ENCODE results near the gene CPPED1.
"Not testable (repeated sequence)": the region's sequence is repeated elsewhere in the genome, so short reads cannot be mapped to it uniquely, and the experiment has no call there.

CPPED1 gene, protein sequence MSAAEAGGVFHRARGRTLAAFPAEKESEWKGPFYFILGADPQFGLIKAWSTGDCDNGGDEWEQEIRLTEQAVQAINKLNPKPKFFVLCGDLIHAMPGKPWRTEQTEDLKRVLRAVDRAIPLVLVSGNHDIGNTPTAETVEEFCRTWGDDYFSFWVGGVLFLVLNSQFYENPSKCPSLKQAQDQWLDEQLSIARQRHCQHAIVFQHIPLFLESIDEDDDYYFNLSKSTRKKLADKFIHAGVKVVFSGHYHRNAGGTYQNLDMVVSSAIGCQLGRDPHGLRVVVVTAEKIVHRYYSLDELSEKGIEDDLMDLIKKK

GRCh38 chr16:12803203-12804093 lies at the start of gene CPPED1:
Gene CPPED1 (minus strand): TSS chr16:12803887. CDS start chr16:12803776, 111 bp downstream.
- DNase-seq = peak; percentile 85 to 89

GRCh38 chr16:12850186-12850585 lies 46.5 kb upstream of the CPPED1 start:
- no peak for DNase-seq

- DNase-seq = no peak
Observed at GRCh38 chr16:12846592-12846991, 42.9 kb upstream of the CPPED1 start.

GRCh38 chr16:12845282-12845681 lies 41.6 kb upstream of the CPPED1 start:
- no peak for DNase-seq

DNA sequence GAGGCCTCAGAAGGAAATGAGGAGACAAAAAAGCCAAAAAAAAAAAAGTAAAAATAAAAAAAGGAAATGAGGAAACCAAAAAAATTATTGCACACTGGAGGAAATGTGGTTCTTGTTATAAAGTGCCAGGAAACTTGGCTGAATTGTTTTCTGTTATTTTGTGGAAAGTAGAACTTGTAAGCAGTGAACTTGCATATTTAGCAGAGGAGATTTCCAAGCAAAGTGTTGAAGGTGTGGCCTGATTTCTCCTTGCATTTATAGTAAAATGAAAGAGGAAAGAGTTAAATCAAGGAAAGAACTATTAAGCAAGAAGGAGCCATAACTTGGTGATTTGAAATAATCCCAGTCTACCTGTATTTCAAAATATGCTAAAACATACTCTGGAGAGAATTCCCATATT lies 34.1 kb upstream of the CPPED1 start:
- DNase-seq = no peak

GRCh38 chr16:12837291-12837690 lies 33.6 kb upstream of the CPPED1 start:
- no peak for DNase-seq

DNA sequence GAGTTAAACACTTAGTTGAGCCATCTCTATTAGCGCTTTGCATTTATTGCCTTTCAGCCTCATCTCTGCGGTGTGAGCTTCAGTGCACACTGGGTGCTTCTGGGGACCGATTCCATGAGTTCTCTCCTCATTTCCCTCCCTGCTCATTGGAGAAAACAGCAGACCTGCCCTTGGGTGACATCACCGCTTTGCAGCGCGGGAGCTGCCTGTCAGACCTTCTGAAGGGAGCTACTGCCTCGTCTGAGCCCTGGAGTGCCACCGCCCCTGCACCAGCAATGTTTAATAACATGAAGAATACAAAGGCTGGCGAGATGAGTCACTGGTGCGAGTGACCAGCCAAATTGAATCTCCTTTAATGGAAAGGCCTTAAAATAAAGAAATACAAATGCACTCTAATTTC lies 30.2 kb upstream of the CPPED1 start:
- DNase-seq = no peak

DNA sequence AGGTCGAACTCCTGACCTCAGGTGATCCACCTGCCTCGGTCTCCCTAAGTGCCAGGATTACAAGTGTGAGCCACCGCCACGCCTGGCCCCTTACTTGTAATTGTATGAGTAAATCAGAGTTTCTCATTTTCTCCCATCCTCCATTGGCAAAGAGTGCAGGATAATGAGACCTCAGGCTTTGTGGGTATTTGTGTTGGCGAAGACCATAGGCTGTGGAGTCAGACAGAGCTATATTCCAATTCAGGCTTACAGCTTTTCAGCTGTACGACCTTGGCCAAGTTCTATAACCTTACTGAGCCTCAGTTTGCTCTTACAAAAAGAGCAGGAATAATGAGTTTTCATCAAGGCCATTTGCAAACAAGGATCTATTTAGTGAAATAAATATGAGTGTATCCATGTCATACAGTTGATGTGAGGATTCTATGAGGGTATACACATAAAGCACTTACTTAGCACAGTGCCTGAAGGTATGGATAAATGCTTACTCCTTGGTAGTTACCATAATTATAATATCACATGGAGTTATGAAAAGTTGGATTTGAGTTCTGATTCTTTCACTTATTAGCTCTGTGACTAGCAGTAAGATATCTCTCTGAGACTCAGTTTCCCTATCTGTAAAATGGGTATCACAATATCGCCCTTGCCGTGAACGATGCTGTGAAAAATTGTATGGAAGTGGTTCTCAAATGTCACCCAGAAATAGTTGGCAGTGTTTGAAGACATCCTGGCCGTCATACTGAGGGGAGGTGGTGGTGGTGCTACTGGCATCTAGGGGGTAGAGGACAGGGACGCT lies 25.6 kb upstream of the CPPED1 start:
- no peak for DNase-seq

DNA sequence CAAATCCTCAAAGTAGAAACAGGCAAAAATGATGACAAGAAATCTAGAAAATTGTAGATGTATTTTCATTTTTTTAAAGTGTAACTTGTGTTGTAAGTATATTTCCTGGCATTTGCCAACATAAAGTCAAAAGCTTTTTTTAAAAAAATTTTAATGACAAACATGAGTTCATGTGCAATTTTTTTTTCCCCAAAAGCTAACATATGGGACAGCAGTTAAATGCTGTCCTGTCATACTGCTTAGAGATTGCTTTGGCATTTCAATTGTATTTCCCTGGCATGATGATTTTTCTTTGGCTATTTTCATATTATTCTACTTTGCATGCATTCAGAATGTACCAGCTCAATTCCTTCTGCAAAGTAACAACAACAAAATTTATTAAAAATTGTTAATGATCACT lies 24.5 kb upstream of the CPPED1 start:
- no peak for DNase-seq

GRCh38 chr16:12826559-12826958 lies 22.9 kb upstream of the CPPED1 start:
- no peak for DNase-seq

- DNase-seq = peak; percentile 60 to 80
Observed at GRCh38 chr16:12819126-12820117, 15.7 kb upstream of the CPPED1 start.

DNA sequence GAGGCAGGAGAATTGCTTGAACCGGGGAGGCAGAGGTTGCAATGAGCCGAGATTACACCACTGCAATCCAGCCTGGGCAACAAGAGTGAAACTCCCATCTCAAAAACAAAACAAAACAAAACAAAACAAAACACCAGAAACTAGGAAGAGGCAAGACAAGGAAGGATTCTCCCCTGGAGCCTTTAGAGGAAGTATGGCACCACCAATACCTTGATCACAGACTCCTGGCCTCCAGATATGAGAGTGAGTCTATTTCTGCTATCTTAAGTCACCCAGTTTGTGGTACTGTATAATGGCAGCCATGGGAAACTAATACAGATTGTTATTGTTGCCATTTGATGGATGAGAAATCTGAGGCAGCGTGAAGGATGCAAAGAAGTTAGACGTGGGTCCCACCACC lies 14.6 kb upstream of the CPPED1 start:
- DNase-seq = no peak

DNA sequence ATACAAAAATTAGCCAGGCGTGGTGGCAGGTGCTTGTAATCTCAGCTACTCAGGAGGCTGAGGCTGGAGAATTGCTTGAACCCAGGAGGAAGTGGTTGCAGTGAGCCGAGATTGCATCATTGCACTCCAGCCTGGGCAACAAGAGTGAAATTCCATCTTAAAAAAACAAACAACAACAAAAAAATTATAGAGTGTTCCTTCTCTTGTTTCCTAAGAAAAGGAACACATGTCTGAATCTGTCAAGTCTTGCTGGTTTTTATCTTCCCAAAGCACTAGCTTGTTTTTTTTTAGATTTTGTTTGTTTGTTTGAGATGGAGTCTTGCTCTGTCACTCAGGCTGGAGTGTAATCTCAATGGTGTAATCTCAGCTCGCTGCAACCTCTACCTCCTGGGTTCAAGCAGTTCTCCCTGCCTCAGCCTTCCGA lies 13.1 kb upstream of the CPPED1 start:
- not testable (repeated sequence) for DNase-seq

GRCh38 chr16:12815361-12815760 lies 11.7 kb upstream of the CPPED1 start:
- DNase-seq = no peak

DNA sequence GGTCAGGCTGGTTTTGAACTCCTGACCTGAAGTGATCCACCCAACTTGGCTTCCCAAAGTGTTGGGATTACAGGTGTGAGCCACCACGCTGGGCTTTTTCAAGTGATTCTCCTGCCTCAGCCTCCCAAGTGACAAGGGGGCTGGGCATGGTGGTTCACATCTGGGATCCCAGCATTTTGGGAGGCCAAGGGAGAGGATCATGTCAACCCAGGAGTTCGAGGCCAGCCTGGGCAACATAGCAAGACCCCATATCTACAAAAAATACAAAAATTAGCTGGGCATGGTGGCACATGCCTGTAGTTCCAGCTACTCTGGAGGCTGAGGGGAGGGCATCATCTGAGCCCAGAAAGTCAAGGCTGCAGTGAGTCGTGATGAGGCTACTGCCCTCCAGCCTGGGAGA lies 10.0 kb upstream of the CPPED1 start:
- DNase-seq = not testable (repeated sequence)

DNA sequence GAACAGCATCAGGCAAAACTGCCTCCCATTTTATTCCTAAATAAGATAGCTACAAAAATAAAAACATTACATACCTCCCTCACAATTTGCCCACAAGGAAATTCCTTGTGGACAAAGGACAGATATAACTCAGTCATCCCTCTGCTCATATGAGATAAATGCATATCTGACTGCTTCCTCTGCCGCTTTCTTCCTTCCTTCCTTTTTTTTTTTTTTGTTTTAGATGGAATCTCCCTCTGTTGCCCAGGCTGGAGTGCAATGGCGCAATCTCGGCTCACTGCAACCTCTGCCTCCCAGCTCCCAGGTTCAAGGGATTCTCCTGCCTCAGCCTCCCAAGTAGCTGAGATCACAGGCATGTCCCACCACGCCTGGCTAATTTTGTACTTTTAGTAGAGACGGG lies 9.6 kb upstream of the CPPED1 start:
- DNase-seq = not testable (repeated sequence)

- no peak for DNase-seq
Observed at GRCh38 chr16:12811441-12812383, 8.0 kb upstream of the CPPED1 start.

- no peak for DNase-seq
Observed at GRCh38 chr16:12805066-12805465, 1.4 kb upstream of the CPPED1 start.

GRCh38 chr16:12804395-12804794 lies 708 bp upstream of the CPPED1 start:
- no peak for DNase-seq

GRCh38 chr16:12802661-12803060 lies 1.0 kb downstream of the CPPED1 start:
- DNase-seq = no peak

- DNase-seq = no peak
Observed at GRCh38 chr16:12802048-12802447, 1.6 kb downstream of the CPPED1 start.
